ENCODE results near the gene TIAM1.

Gene TIAM1

DNA sequence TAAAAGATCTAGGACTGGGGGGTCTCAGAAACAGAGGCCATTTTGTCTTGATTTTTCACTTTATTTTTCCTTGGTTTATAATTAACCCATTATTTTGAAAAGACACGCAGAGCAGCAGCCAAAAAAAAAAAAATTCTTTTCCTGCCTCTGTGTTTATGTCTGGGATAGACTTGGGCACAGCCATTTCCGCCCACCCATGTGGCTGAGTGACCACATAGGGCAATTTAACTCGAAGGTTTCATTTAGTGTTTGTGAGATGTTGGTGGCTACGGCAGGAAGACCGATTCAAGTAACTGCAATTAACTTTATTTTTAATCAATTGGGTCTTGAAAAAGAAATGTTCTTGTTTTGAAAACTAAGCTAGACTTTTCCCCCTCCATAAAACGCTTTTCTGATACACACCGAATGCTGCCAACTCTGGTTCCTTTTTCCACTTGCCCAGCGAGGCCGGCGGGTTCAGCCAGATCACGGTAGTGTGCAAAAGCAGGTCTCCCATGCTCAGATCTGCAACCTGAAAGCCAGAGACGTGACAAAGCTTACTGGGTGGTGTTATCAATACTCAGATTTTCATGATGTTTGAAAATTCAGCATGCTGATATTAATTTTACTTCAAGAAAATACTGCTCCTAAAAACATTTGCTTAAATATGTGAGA lies 208.4 kb downstream of the TIAM1 start:
- DNase-seq (ENCODE audit: low read depth): no peak
- H3K4me3 ChIP-seq (ENCODE audit: control insufficient read depth, low read depth, low read length): no peak overlapping the region
- TF ChIP-seq, protein P1, sequence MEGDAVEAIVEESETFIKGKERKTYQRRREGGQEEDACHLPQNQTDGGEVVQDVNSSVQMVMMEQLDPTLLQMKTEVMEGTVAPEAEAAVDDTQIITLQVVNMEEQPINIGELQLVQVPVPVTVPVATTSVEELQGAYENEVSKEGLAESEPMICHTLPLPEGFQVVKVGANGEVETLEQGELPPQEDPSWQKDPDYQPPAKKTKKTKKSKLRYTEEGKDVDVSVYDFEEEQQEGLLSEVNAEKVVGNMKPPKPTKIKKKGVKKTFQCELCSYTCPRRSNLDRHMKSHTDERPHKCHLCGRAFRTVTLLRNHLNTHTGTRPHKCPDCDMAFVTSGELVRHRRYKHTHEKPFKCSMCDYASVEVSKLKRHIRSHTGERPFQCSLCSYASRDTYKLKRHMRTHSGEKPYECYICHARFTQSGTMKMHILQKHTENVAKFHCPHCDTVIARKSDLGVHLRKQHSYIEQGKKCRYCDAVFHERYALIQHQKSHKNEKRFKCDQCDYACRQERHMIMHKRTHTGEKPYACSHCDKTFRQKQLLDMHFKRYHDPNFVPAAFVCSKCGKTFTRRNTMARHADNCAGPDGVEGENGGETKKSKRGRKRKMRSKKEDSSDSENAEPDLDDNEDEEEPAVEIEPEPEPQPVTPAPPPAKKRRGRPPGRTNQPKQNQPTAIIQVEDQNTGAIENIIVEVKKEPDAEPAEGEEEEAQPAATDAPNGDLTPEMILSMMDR (conservative IDR thresholded peaks at IDR 0.05; ENCODE audit: control insufficient read depth, insufficient read depth, low read depth, low read length): no peak

DNA sequence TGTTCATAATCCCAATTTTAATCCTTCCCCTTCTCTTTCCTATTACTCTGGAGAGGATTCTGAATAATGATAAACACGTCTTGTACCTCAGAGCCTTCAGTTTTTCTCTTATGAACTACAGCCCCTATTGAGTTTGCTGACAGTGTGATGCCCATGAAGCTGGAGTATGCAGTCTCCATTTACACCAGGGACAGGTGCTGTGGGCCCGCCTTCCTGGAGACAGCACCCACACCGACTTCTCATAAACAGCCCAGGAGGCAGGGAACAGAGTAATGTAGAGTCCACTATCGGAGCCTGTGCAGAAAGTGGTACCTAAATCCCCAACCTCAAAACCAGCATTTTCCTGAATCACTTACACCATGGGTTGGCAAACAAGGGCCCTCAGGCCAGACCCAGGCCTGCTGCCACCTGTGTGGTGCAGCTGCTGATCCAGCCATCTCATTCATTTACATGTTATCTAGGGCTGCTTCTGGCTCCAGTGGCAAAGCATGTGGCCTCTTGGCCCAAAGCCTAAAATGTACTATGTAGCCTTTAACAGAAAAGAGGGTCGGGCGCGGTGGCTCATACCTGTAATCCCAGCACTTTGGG lies 210.7 kb downstream of the TIAM1 start:
- no peak overlapping the region for H3K4me3 ChIP-seq (ENCODE audit: control insufficient read depth, low read depth, low read length)
- no peak for DNase-seq (ENCODE audit: low read depth)
- TF ChIP-seq, protein P1 (conservative IDR thresholded peaks at IDR 0.05; ENCODE audit: control insufficient read depth, insufficient read depth, low read depth, low read length): no peak

DNA sequence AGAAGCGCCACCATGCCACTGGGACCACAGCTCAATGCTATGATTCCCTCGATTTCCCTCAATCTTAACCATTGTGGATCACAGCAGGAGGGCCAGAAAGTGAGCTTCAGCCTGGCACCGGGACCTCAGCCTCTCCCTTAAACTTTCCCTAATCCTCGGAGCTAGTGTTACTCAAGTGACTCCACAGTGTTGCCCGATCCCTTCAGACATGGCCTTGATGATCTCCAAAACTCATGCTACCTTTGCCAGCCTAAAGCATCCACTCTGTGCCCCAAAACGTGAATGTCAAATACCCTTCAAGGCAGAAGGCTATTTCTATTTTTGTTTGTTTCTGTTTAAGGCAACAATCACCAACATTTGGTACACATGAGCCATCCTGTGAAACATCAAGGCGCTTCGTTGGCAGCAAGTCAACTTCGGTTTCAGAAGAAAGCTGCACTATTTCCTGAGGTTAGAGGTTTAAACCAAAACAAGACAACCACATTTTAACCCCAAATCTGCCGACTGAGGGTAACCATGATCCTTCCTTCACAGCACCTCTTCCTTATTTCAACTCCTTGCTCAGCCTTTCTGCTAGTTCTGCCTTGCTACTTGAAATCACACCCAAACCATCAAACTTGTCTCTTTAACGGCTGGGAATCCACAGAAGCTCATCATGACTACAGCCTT lies 211.4 kb downstream of the TIAM1 start:
- TF ChIP-seq, protein P1 (conservative IDR thresholded peaks at IDR 0.05; ENCODE audit: control insufficient read depth, insufficient read depth, low read depth, low read length): no peak
- DNase-seq (ENCODE audit: low read depth): peak; percentile 11
- H3K4me3 ChIP-seq (ENCODE audit: control insufficient read depth, low read depth, low read length): no peak overlapping the region

DNA sequence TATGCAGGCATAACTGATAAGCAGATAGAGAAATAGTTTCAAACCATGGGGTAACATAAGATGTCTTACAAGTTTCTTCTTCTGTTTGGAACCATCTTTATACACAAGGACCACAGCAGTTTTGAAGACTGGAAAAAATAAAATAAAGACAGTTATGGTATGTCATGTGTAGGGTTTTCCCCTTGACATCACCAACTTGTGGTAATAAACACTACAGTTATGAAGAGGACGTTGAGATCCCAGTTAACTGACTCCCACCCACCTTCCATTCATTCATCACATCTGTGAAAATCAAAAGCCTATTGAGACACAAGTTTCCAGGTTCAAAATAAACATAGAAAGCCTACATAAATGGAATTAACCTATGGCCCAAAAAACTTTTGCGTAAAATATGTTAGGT lies 213.2 kb downstream of the TIAM1 start:
- TF ChIP-seq, protein P1 (conservative IDR thresholded peaks at IDR 0.05; ENCODE audit: control insufficient read depth, insufficient read depth, low read depth, low read length): no peak
- H3K4me3 ChIP-seq (ENCODE audit: control insufficient read depth, low read depth, low read length): no peak overlapping the region
- no peak for DNase-seq (ENCODE audit: low read depth)

DNA sequence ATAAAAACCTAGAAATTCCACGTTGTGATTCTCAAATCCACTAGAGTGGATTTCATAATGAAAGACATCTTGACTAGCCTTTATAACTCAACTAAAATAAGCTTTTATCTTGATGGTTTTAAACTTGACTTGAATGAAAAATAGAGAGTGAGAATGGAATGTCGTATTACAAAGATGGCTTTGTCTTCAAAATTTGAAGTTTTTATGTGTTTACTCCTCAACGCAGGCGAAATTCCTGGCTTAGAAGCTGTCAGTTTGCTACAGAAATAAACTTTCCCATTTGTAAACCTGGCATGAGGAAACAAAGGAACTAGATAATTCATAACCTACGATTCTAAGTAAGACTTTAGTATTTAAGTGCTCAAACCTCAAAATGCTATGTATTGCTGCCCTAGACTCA lies 215.8 kb downstream of the TIAM1 start:
- no peak for DNase-seq (ENCODE audit: low read depth)
- TF ChIP-seq, protein P1 (conservative IDR thresholded peaks at IDR 0.05; ENCODE audit: control insufficient read depth, insufficient read depth, low read depth, low read length): no peak
- H3K4me3 ChIP-seq (ENCODE audit: control insufficient read depth, low read depth, low read length): no peak overlapping the region

DNA sequence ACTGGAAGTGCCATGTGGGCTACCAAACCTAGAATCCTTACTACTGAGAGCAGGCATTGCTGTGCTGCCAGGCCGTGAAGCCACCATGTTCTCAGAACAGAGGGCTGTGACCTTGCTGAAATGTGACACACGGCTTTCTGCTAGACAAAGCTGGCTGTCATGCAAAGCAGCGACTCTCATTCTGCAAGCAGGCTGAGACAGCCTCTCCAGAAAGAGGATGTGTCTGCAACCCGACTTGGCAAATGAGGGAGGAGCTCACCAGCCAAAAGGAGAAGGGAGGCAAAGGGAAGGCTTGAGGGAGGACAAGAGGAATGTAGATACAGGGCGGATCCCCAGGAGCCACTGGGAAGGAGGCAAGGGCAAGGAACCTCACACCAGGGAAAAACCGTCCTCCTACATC lies 220.1 kb downstream of the TIAM1 start:
- H3K4me3 ChIP-seq (ENCODE audit: control insufficient read depth, low read depth, low read length): no peak overlapping the region
- no peak for DNase-seq (ENCODE audit: low read depth)
- TF ChIP-seq, protein P1 (conservative IDR thresholded peaks at IDR 0.05; ENCODE audit: control insufficient read depth, insufficient read depth, low read depth, low read length): no peak
